Common myeloid progenitor, CD34-positive (primary cell): ENCODE measurements around the gene SLMAP.
A peak's percentile ranks its signal among the peaks of the same experiment; 100 is the strongest.
"Not testable (repeated sequence)": the region's sequence is repeated elsewhere in the genome, so short reads cannot be mapped to it uniquely, and the experiment has no call there.

Experiments
- CTCF ChIA-PET: fragments of 350-600 bp; sonication (Branson Sonifier 250); formaldehyde crosslinking; loops from one replicate; lab custom pipeline; 2021; ENCODE audit warnings: antibody characterized with exemption; lab: Charles Lee
- POLR2A ChIA-PET: fragments of 350-600 bp; sonication (Branson Sonifier 250); formaldehyde crosslinking; loops from one replicate; lab custom pipeline; 2021; ENCODE audit warnings: antibody characterized with exemption; lab: Charles Lee
- DNase-seq, 3 donors: peaks; one replicate each; pipeline versions ENCODE4 v3.0.0 to v3.0.0-alpha.2; 2013
- H3K27ac ChIP-seq, 2 experiments: 1 replicate in 1 of 2; 2 replicates in 1 of 2; pipeline ENCODE4 v1.7.0; 2013; ENCODE audit warnings: inconsistent platforms in 2 of 2, low read length in 2 of 2, mild to moderate bottlenecking in 2 of 2, low read depth in 1 of 2, moderate library complexity in 1 of 2; ENCODE audit not compliant: severe bottlenecking in 2 of 2, insufficient read depth in 1 of 2, poor library complexity in 1 of 2
- H3K27me3 ChIP-seq, 5 experiments: replicated peaks in 2 of 5; 1 replicate in 3 of 5; 2 replicates in 2 of 5; pipeline versions ENCODE4 v1.6.1 to v1.7.0; 2013; ENCODE audit warnings: low read length in 4 of 5, mild to moderate bottlenecking in 2 of 5, moderate library complexity in 2 of 5, inconsistent platforms in 1 of 5; ENCODE audit not compliant: insufficient read depth in 5 of 5, control insufficient read depth in 4 of 5
- H3K36me3 ChIP-seq, 4 experiments: 1 replicate in 2 of 4; 2 replicates in 2 of 4; pipeline versions ENCODE4 v1.6.1 to v1.7.0; 2013; ENCODE audit warnings: low read length in 3 of 4, control low read depth in 1 of 4, mild to moderate bottlenecking in 1 of 4; ENCODE audit not compliant: control insufficient read depth in 4 of 4, insufficient read depth in 4 of 4
- H3K4me1 ChIP-seq, 4 experiments: 1 replicate in 3 of 4; 2 replicates in 1 of 4; pipeline versions ENCODE4 v1.6.1 to v1.7.1; 2013; ENCODE audit warnings: low read length in 3 of 4, mild to moderate bottlenecking in 3 of 4, control low read depth in 1 of 4, inconsistent platforms in 1 of 4, moderate library complexity in 1 of 4; ENCODE audit not compliant: control insufficient read depth in 4 of 4, insufficient read depth in 4 of 4; ENCODE audit errors: control extremely low read depth in 1 of 4
- H3K4me3 ChIP-seq, 7 experiments: 1 replicate in 4 of 7; 2 replicates in 3 of 7; pipeline versions ENCODE4 v1.5.1 to v1.7.0; 2013; ENCODE audit warnings: mild to moderate bottlenecking in 7 of 7, low read length in 6 of 7, moderate library complexity in 6 of 7, inconsistent platforms in 2 of 7, low read depth in 2 of 7, control low read depth in 1 of 7; ENCODE audit not compliant: insufficient read depth in 4 of 7, control insufficient read depth in 1 of 7; ENCODE audit errors: extremely low read depth in 1 of 7
- H3K9me3 ChIP-seq, 5 experiments: 1 replicate in 4 of 5; 2 replicates in 1 of 5; pipeline versions ENCODE4 v1.6.1 to v1.7.1; 2013; ENCODE audit warnings: low read length in 4 of 5, mild to moderate bottlenecking in 2 of 5, inconsistent platforms in 1 of 5, low read depth in 1 of 5, moderate library complexity in 1 of 5; ENCODE audit not compliant: control insufficient read depth in 4 of 5, insufficient read depth in 2 of 5; ENCODE audit errors: control extremely low read depth in 1 of 5
- WGBS: methylation state at CpG from one replicate; pipeline ENCODE4 v1.1.5; 2013; ENCODE audit not compliant: insufficient coverage; 5-methylcytosine and 5-hydroxymethylcytosine counted together

SLMAP gene

GRCh38 chr3:57884436-57884835 is 128.3 kb downstream of the SLMAP start:
- WGBS: 100% methylated on average over 4 of the region's 5 CpGs
- H3K36me3 ChIP-seq: peaks cover 5 to 14% (median 7%) of the 10 kb centered on the region in 4 experiments
- CTCF ChIA-PET, H3K9me3 ChIP-seq, H3K4me1 ChIP-seq, DNase-seq, H3K4me3 ChIP-seq, H3K27ac ChIP-seq, H3K27me3 ChIP-seq, POLR2A ChIA-PET: not testable (repeated sequence)

GRCh38 chr3:57889807-57890206 is 133.7 kb downstream of the SLMAP start:
- Histone ChIP-seq H3K4me3 (no peak overlapping the region), H3K27ac (no peak overlapping the region), H3K27me3 (no peaks in the 10 kb centered on the region), H3K9me3 (no peaks in the 10 kb centered on the region), H3K36me3 (peaks cover 6 to 12% (median 8%) of the 10 kb centered on the region in 4 experiments), H3K4me1 (no peaks in the 10 kb centered on the region)
- CTCF ChIA-PET: no interaction called here
- POLR2A ChIA-PET: no interaction called here
- 80% methylated on average over 1 of the region's 6 CpGs for WGBS
- DNase-seq: no peak

GRCh38 chr3:57890874-57891273 is 134.8 kb downstream of the SLMAP start:
- Histone ChIP-seq H3K9me3 (no peaks in the 10 kb centered on the region), H3K27ac (no peak overlapping the region), H3K36me3 (peaks cover 6 to 12% (median 8%) of the 10 kb centered on the region in 4 experiments), H3K4me3 (no peak overlapping the region), H3K27me3 (no peaks in the 10 kb centered on the region), H3K4me1 (no peaks in the 10 kb centered on the region)
- DNase-seq: no peak
- no CpG with 5 or more reads among the region's 2 CpGs for WGBS
- CTCF ChIA-PET: no interaction called here
- POLR2A ChIA-PET: no interaction called here

GRCh38 chr3:57892423-57892822 is 136.3 kb downstream of the SLMAP start:
- no CpG with 5 or more reads among the region's 3 CpGs for WGBS
- ChIA-PET CTCF (interaction anchor here (0.6 kb wide), 1 partner anchor 379 kb away, joined by 3 read pairs; no protein-coding TSS in a partner anchor), POLR2A (no interaction called here)
- no peaks in the 10 kb centered on the region for H3K9me3 ChIP-seq
- peak in 2 of 3 donors; percentile 1 to 16 for DNase-seq
- H3K4me3 ChIP-seq: no peak overlapping the region
- no peaks in the 10 kb centered on the region for H3K4me1 ChIP-seq
- no peak overlapping the region for H3K27ac ChIP-seq
- H3K27me3 ChIP-seq: no peaks in the 10 kb centered on the region
- H3K36me3 ChIP-seq: peaks cover 6 to 11% (median 9%) of the 10 kb centered on the region in 4 experiments

- ChIA-PET CTCF (interaction anchor here (0.6 kb wide), 1 partner anchor 378 kb away, joined by 3 read pairs; no protein-coding TSS in a partner anchor), POLR2A (no interaction called here)
- H3K36me3 ChIP-seq: peaks cover 4 to 8% (median 5%) of the 10 kb centered on the region in 4 experiments
- no peak overlapping the region for H3K27ac ChIP-seq
- H3K4me3 ChIP-seq: no peak overlapping the region
- no peaks in the 10 kb centered on the region for H3K9me3 ChIP-seq
- no peak for DNase-seq
- no peaks in the 10 kb centered on the region for H3K27me3 ChIP-seq
- H3K4me1 ChIP-seq: no peaks in the 10 kb centered on the region
- WGBS: 100% methylated on average over 1 of the region's 1 CpG
Observed at GRCh38 chr3:57893156-57893555, 137.0 kb downstream of the SLMAP start.

- DNase-seq: no peak
- Histone ChIP-seq H3K9me3 (no peaks in the 10 kb centered on the region), H3K27ac (no peak overlapping the region), H3K36me3 (peaks cover 4 to 8% (median 5%) of the 10 kb centered on the region in 4 experiments), H3K27me3 (no peaks in the 10 kb centered on the region), H3K4me3 (no peak overlapping the region), H3K4me1 (no peaks in the 10 kb centered on the region)
- WGBS: 100% methylated on average over 2 of the region's 3 CpGs
- ChIA-PET CTCF (no interaction called here), POLR2A (no interaction called here)
Observed at GRCh38 chr3:57893668-57894067, 137.6 kb downstream of the SLMAP start.

GRCh38 chr3:57896031-57896430 is 139.9 kb downstream of the SLMAP start:
- ChIA-PET CTCF (interaction anchor here (1.1 to 1.4 kb wide), 2 partner anchors 15 to 29 kb away, joined by 3 to 4 read pairs; no protein-coding TSS in a partner anchor), POLR2A (no interaction called here)
- Histone ChIP-seq H3K9me3 (no peaks in the 10 kb centered on the region), H3K4me3 (no peak overlapping the region), H3K4me1 (peaks cover 0 to 9% (median 4%) of the 10 kb centered on the region in 4 experiments), H3K27me3 (no peaks in the 10 kb centered on the region), H3K27ac (no peak overlapping the region), H3K36me3 (peaks cover 3 to 8% (median 5%) of the 10 kb centered on the region in 4 experiments)
- no CpG with 5 or more reads among the region's 4 CpGs for WGBS
- no peak for DNase-seq
